ENCODE data around the gene YAP1.
"Not testable (repeated sequence)": the region's sequence is repeated elsewhere in the genome, so short reads cannot be mapped to it uniquely, and the experiment has no call there.

Gene YAP1

GRCh38 chr11:102166175-102167064 lies 56.2 kb downstream of the YAP1 start:
- DNase-seq = no peak

- DNase-seq = no peak
These were observed 58.2 kb downstream of the YAP1 start for GRCh38 chr11:102168481-102168880.

DNA sequence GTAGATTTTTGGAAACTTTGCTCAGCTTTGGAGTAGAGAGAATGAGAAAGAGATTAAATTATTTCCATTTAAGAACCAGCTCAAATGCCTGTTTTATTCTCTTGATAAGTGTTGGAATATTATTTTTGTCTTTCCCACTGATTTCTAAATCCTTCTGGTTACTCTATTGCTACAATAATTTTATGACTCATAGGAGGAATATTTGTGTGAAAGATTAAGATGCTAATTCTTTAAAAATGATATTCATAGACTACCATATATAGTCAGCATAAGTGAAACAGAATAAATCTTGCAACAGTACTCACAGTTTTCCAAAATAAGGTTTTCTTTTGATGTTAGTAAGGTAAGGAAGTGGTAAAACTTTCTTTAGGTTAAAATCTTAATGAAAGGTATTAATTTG lies 60.9 kb downstream of the YAP1 start:
- no peak for DNase-seq

GRCh38 chr11:102172127-102172848 lies 62.0 kb downstream of the YAP1 start:
- DNase-seq = no peak

DNA sequence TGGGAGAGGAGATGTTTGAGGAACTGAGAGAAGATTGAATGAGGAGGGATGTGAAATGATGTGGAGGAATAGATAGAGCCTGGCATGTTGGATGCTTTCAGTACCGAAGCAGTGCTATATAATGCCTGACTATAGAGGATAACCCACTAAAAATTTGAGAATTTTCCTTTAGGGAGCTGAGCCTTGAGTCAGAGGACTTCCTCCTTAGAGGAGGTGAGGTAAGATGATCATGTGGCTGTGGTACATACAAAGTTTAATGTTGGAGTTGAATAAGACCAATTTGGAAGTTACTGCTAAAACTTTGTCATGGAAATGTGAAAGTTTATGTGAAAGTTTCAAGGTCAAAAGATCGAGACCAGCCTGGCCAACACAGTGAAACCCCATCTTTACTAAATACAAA lies 66.9 kb downstream of the YAP1 start:
- DNase-seq = peak; percentile 3

DNA sequence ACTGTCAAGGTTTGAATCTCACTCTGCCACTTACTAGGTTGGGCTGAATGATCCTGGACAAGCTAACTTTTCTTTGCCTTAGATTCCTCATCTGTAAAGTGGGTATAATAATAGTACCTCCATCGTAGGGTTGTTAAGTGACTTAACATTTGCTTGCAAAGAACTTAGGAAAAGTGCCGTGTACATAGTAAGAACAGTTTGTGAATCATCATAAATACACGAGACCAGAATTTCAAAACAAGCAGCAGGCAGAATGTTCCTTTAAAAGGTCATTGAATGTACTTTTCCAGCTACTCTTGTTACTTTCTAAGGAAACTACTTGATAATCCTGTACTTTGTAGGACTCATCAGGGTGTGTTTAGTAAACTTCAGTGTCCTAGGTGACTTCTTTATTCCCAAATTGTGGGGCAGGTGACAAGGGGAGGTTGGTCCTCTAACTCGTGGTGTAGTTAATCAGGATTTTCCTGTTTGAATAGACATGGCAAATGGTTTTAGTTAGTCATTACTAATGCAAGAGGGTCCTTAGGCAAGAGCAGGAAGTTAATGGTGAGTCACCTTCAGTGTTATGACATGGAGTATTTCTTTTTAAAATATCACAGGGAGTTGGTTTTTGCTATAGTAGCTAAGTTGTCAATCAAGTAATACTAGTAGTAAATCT lies 67.9 kb downstream of the YAP1 start:
- peak; percentile 76 for DNase-seq

GRCh38 chr11:102179371-102179770 lies 69.1 kb downstream of the YAP1 start:
- DNase-seq = no peak

DNA sequence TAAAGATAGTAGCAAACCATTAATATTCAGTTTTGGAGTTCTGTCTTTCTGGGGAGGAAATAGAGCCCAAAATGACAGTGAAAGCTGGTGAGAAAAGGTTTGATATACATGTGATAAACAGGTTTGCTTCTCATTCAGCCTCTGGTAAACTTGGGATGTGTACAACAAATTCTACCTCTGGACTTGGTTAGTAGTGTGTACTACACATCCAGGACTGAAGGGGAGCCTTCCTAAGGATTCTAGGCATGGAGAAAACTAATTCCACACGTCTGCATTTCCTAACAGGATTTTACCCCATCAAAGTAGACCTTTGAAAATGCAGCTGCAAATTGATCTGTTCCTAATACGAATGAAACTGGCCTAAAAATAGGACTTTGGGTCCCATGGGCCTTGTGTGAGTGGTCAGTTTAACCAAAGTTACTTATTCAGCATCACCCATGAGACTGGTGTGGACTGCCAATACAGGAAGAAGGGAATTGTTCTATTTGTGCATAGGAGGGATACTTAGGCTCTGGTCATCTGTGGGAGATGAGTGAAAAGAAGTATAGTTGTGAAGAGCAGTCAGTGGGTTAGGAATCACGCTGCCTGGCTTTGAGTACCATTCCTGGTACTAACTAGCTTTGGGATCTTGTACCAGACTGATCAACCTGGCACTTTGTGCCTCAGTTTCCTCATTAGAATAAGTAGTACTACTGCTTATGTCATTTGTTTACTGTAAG lies 74.2 kb downstream of the YAP1 start:
- no peak for DNase-seq

GRCh38 chr11:102186551-102187191 lies 76.4 kb downstream of the YAP1 start:
- no peak for DNase-seq

DNA sequence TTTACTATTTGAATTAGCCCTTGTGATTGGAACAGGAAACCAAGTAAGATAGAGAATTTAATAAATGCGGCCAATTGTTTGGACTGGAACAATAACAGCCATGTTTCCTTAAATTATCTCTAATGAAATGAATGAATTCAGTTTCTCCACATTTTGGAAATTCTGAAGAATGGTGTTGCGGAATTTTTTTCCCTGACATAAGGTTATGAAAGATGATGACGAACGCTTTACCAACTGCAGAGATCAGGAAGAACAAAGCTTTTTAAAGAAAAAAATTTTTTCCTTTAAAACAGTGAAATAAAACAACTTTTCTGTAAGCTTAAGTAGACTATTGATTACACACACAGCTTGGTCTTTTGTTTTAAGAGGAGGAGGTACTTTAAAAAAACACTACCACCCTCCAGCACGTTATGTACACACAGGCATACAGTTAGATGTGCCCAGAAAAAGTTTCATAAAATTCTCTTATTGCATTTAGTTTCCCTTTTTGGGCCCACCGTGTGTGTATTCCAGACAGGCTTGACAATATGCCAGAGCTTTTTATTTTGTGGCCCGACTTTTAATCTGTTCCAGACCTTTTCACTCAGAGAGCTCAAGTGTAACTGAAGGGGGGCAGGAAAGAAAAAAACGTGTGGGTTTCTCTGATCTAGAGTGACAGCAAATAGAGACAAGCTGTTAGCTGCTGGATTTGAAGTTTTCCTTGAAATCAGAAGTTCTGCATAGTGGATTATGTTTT lies 77.3 kb downstream of the YAP1 start:
- DNase-seq = no peak

DNA sequence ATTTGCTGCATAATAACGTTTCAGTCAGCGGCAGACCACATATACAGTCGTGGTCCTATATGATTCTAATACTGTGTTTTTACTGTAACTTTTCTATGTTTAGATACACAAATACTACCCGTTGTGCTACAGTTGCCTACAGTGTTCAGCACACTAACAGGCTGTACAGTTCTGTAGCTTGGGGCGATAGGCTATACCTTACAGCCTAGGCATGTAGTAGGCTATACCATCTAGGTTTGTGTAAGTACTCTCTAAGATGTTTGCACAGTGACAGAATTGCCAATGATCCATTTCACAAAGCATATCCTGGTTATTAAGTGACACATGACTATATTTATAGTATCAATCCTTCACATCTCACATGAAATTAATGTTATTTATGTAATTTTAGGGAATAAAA lies 78.2 kb downstream of the YAP1 start:
- DNase-seq = no peak

- no peak for DNase-seq
These were observed 81.6 kb downstream of the YAP1 start for GRCh38 chr11:102191832-102192231.

DNA sequence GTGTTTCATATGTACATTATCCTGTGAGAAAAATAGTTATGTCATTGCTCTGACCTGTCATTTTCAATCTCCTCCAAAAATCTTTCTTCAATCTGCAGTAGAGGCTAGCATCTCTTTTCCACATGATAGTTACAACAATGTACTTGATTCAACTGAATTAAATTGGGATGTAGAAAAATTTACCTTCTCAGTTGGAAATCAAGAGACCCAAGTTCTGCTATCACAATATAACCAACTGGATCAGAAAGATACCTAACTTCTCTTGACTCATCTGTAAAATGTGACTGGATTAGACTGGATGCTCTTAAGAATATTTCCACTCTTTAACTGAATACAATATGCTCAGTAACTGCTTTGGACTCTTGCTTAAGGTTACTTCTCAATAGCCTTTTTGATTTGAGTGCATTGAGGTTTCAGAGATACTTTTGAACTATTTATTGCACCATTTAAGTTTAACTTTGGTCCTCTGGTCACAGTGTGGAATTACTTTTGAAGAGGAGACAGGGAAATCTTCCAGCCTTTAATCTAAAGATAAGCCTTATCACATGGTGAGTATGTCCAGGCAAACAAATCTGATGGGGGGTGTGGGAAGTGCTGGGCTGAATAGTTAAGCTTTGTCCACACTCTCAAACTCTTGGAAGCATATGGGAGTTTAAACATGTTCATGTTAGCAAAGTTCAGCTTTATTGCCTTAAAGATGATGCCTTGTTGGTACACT lies 82.3 kb downstream of the YAP1 start:
- no peak for DNase-seq

- DNase-seq = no peak
These were observed 84.0 kb downstream of the YAP1 start for GRCh38 chr11:102194257-102194656.

- DNase-seq = no peak
These were observed 84.7 kb downstream of the YAP1 start for GRCh38 chr11:102194990-102195389.

DNA sequence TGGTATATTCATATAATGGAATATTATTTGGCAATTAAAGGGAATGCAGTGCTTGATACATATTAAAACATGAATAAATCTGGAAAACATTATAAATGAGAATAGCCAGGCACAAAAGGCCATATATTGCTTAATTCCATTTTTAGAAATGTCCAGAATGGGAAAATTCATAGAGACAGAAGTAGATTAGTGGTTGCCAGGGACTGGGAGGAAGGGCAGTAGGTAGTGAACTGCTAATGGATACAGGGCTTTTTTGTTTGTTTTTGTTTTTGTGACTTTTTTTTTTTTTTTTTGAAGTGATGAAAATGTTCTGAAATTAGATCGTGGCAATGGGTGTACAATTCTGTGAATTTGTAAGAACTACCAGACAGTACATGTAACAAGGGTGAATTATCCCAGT lies 86.1 kb downstream of the YAP1 start:
- no peak for DNase-seq

DNA sequence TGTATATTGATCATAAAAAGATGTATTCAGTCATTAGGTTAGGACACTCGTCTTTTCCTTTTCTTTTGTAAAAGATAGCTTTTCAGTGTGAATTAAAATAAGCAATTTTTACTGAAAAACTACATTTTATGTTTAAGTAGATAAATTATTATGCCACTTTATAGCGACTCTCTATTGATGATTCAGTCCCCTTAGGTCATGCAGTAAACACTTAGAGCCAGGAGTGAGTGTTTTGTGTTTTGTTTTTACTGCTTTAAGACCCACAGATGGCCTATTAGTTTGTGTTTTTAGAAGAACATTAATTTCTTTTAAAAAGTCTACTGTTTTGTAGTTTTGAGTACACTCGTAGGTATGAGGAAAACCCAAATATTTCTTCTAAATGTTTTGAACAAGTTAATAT lies 86.6 kb downstream of the YAP1 start:
- no peak for DNase-seq

GRCh38 chr11:102197670-102198139 lies 87.5 kb downstream of the YAP1 start:
- no peak for DNase-seq

DNA sequence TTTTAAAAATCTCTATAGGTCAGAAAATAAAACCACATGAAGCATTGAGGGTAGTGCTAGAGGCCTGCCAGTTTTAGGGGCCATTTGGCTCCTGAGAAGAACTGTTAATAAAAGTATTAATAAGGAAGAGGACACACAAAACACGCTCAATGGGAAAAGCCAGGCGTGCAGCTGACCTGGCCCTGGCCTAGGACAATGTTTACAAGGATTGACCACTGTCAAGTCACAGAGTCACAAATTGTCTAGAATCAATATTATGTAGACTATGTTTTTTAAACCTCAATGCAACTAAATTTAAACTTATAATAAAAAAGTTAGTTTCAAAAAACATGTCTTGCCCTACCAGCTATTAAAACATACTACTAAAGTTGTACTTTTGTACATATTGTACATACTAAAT lies 89.4 kb downstream of the YAP1 start:
- no peak for DNase-seq

DNA sequence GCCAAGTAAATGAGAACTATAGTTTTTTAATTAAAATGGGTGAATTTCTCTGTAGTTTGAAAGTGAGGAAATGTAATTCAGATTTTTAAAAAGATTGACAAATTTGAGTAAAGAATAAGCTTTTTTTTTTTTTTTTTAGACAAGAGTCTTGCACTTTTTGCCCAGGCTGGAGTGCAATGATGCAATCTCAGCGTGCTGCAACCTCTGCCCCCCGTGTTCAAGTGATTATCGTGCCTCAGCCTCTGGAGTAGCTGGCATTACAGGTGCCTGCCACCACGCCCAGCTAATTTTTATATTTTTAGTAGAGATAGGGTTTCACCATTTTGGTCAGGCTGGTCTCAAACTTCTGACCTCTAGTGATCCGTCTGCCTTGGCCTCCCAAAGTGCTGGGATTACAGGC lies 90.1 kb downstream of the YAP1 start:
- not testable (repeated sequence) for DNase-seq

DNA sequence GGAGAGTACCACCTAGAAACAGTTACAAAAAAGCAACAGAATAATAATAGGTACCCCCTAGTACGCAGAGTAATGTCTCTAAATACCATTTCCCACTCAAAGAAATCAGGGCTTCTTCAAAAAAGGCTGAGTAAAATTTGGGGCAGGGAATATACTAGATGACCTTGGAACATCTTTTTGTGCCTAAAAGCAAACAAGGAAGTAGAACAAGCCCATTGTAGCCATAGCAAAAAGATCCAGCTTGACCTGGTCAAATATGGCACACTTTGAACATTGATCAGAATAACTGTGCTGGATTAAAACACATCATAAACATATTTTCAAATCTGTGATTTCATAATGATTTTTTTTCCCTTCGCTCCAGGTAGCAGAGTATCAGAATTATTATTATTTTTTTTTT lies 91.5 kb downstream of the YAP1 start:
- DNase-seq = no peak

Data from suppressor macrophage treated with lipopolysaccharide for 4 hours (primary cell).